H1 (cell line): ENCODE measurements around the gene LIMS1. TPM values are rescaled to one million over a fixed set of nuclear protein-coding genes. Genes with fewer than 3 reads are reported as not detected.

ENCODE experiments used
- CTCF ChIA-PET: fragments of 300-600 bp; sonication (Branson Sonifier 250); formaldehyde crosslinking; loops from one replicate; lab custom pipeline; 2021; ENCODE audit not compliant: partially characterized antibody; lab: Charles Lee
- POLR2A ChIA-PET: fragments of 300-600 bp; sonication (Branson Sonifier 250); formaldehyde crosslinking; loops from one replicate; lab custom pipeline; 2021; ENCODE audit warnings: inconsistent platforms; ENCODE audit not compliant: partially characterized antibody; lab: Charles Lee
- DNase-seq, 2 experiments: peaks; one replicate each; pipeline versions ENCODE4 v3.0.0 to v3.0.0-alpha.2; 2010 to 2022; ENCODE audit warnings: low spot score in 2 of 2, low read depth in 1 of 2, mixed read lengths in 1 of 2
- FAIRE-seq: peaks from 2 replicates; lab custom pipeline; 2011; peaks lifted over from hg19 to GRCh38; lab: Jason Lieb, UNC
- H2AFZ ChIP-seq: 2 replicates; pipeline ENCODE4 v1.8.1; 2012; ENCODE audit warnings: low read length, inconsistent platforms
- H2AK5ac ChIP-seq: 2 replicates; pipeline ENCODE4 v1.6.1; 2013; ENCODE audit warnings: low read depth, low read length
- H2BK120ac ChIP-seq: replicated peaks from 2 replicates; pipeline ENCODE3; 2013; ENCODE audit warnings: low read depth, low read length, inconsistent platforms
- H2BK12ac ChIP-seq: 2 replicates; pipeline ENCODE4 v1.6.1; 2013; ENCODE audit warnings: low read depth, low read length
- H2BK15ac ChIP-seq: 2 replicates; pipeline ENCODE4 v1.6.1; 2013; ENCODE audit warnings: low read length
- H2BK20ac ChIP-seq: 2 replicates; pipeline ENCODE4 v1.6.1; 2013; ENCODE audit warnings: low read length
- H2BK5ac ChIP-seq: 2 replicates; pipeline ENCODE4 v1.6.1; 2013; ENCODE audit warnings: low read depth, low read length
- H3K14ac ChIP-seq: 2 replicates; pipeline ENCODE4 v1.6.1; 2013; ENCODE audit warnings: inconsistent platforms; ENCODE audit not compliant: insufficient read length
- H3K18ac ChIP-seq: 2 replicates; pipeline ENCODE4 v1.6.1; 2013; ENCODE audit warnings: low read length; ENCODE audit errors: extremely low read depth
- H3K23ac ChIP-seq: 2 replicates; pipeline ENCODE4 v1.6.1; 2013; ENCODE audit warnings: inconsistent platforms; ENCODE audit not compliant: insufficient read length
- H3K23me2 ChIP-seq: 2 replicates; pipeline ENCODE4 v1.6.1; 2013; ENCODE audit warnings: low read depth, low read length
- H3K27ac ChIP-seq: 2 replicates; pipeline ENCODE4 v1.6.1; 2011; ENCODE audit warnings: low read depth, low read length, inconsistent platforms
- H3K27me3 ChIP-seq, 4 experiments: replicated peaks in 1 of 4; 1 replicate in 1 of 4; 2 replicates in 3 of 4; pipeline versions ENCODE4 v1.6.1 to v1.8.1; 2011 to 2013; ENCODE audit warnings: low read length in 3 of 4, mild to moderate bottlenecking in 3 of 4, inconsistent platforms in 2 of 4, mixed read lengths in 2 of 4, moderate library complexity in 1 of 4; ENCODE audit not compliant: control insufficient read depth in 3 of 4, insufficient read depth in 3 of 4; ENCODE audit errors: extremely low read depth in 1 of 4
- H3K36me3 ChIP-seq, 4 experiments: 2 replicates each; pipeline versions ENCODE4 v1.6.1 to v1.8.1; 2011 to 2013; ENCODE audit warnings: mild to moderate bottlenecking in 4 of 4, low read length in 3 of 4, moderate library complexity in 2 of 4, control low read depth in 1 of 4, inconsistent platforms in 1 of 4; ENCODE audit not compliant: insufficient read depth in 4 of 4, control insufficient read depth in 2 of 4
- H3K4ac ChIP-seq: replicated peaks from 2 replicates; pipeline ENCODE3; 2013; ENCODE audit warnings: low read length, low read depth, mixed read lengths, inconsistent platforms; ENCODE audit not compliant: insufficient read length
- H3K4me1 ChIP-seq, 4 experiments: replicated peaks in 1 of 4; 1 replicate in 1 of 4; 2 replicates in 3 of 4; pipeline versions ENCODE4 v1.6.1 to v1.8.1; 2011 to 2013; ENCODE audit warnings: low read length in 3 of 4, inconsistent platforms in 2 of 4, mixed read lengths in 1 of 4; ENCODE audit not compliant: insufficient read depth in 4 of 4, control insufficient read depth in 3 of 4
- H3K4me2 ChIP-seq, 2 experiments: 2 replicates each; pipeline versions ENCODE4 v1.6.1 to v1.8.1; 2011 to 2013; ENCODE audit warnings: low read depth in 2 of 2, low read length in 2 of 2, control low read depth in 1 of 2, inconsistent platforms in 1 of 2, mild to moderate bottlenecking in 1 of 2; ENCODE audit not compliant: insufficient read depth in 1 of 2
- H3K4me3 ChIP-seq, 4 experiments: fragments of 200-600, 300-600 bp in 1 of 4; sonication (generic), shearing (Covaris generic), sonication (Bioruptor Twin) in 1 of 4; 2 replicates each; pipeline versions ENCODE4 v1.5.1 to v1.8.1; 2011 to 2016; ENCODE audit warnings: low read length in 4 of 4, low read depth in 3 of 4, control low read depth in 2 of 4, inconsistent platforms in 2 of 4, mild to moderate bottlenecking in 2 of 4, mixed read lengths in 1 of 4, moderate library complexity in 1 of 4; ENCODE audit not compliant: insufficient read depth in 2 of 4; ENCODE audit errors: extremely low read depth in 1 of 4
- H3K56ac ChIP-seq: replicated peaks from 2 replicates; pipeline ENCODE3; 2013; ENCODE audit warnings: low read depth, mild to moderate bottlenecking, mixed read lengths, low read length, inconsistent platforms; ENCODE audit not compliant: insufficient read length
- H3K79me1 ChIP-seq: 2 replicates; pipeline ENCODE4 v1.6.1; 2013; ENCODE audit warnings: low read depth, low read length, control low read depth
- H3K79me2 ChIP-seq, 2 experiments: 2 replicates each; pipeline versions ENCODE4 v1.6.1 to v1.8.1; 2012 to 2013; ENCODE audit warnings: low read length in 2 of 2, mild to moderate bottlenecking in 2 of 2, inconsistent platforms in 1 of 2; ENCODE audit not compliant: insufficient read depth in 2 of 2, control insufficient read depth in 1 of 2
- H3K9ac ChIP-seq, 4 experiments: replicated peaks in 1 of 4; 1 replicate in 1 of 4; 2 replicates in 3 of 4; pipeline versions ENCODE4 v1.6.1 to v1.8.1; 2011 to 2013; ENCODE audit warnings: low read depth in 3 of 4, low read length in 3 of 4, control low read depth in 2 of 4, mild to moderate bottlenecking in 2 of 4, moderate library complexity in 2 of 4, inconsistent platforms in 1 of 4; ENCODE audit errors: extremely low read depth in 1 of 4
- H3K9me3 ChIP-seq, 2 experiments: 2 replicates each; pipeline versions ENCODE4 v1.6.1 to v1.8.1; 2012 to 2013; ENCODE audit warnings: mild to moderate bottlenecking in 2 of 2, moderate library complexity in 2 of 2, control low read depth in 1 of 2, inconsistent platforms in 1 of 2, low read depth in 1 of 2, low read length in 1 of 2, mixed read lengths in 1 of 2; ENCODE audit not compliant: insufficient read depth in 2 of 2
- H4K20me1 ChIP-seq, 2 experiments: replicated peaks in 1 of 2; 2 replicates each; pipeline versions ENCODE3 to v1.8.1; 2011 to 2013; ENCODE audit warnings: inconsistent platforms in 2 of 2, low read length in 2 of 2, mild to moderate bottlenecking in 1 of 2; ENCODE audit not compliant: insufficient read depth in 2 of 2, control insufficient read depth in 1 of 2
- H4K5ac ChIP-seq: 2 replicates; pipeline ENCODE4 v1.6.1; 2013; ENCODE audit warnings: low read length, low read depth, mixed read lengths, inconsistent platforms; ENCODE audit not compliant: insufficient read length
- H4K8ac ChIP-seq: 2 replicates; pipeline ENCODE4 v1.8.0; 2013; ENCODE audit warnings: mild to moderate bottlenecking, moderate library complexity, low read length, inconsistent platforms; ENCODE audit not compliant: insufficient read depth; ENCODE audit errors: extremely low read depth
- H4K91ac ChIP-seq: replicated peaks from 2 replicates; pipeline ENCODE3; 2013; ENCODE audit warnings: low read length, mixed read lengths, inconsistent platforms; ENCODE audit not compliant: insufficient read length
- BRCA1 ChIP-seq: IDR thresholded peaks from 2 replicates; pipeline ENCODE4 v1.6.1; 2012; ENCODE audit warnings: low read depth, low read length, improper control_type of control experiment
- CREB1 ChIP-seq: IDR thresholded peaks from 2 replicates; pipeline ENCODE4 v1.6.1; 2012; ENCODE audit warnings: inconsistent platforms
- JUN ChIP-seq: IDR thresholded peaks from 2 replicates; pipeline ENCODE4 v1.6.1; 2011; ENCODE audit warnings: low read depth, mild to moderate bottlenecking, improper control_type of control experiment, low read length
- POLR2AphosphoS5 ChIP-seq: IDR thresholded peaks from 2 replicates; pipeline ENCODE4 v1.6.1; 2011; ENCODE audit warnings: low read depth, low read length
- SP2 ChIP-seq: IDR thresholded peaks from 2 replicates; pipeline ENCODE4 v1.6.1; 2012; ENCODE audit warnings: mild to moderate bottlenecking, low read length, inconsistent platforms
- TCF12 ChIP-seq: IDR thresholded peaks from 2 replicates; pipeline ENCODE4 v1.6.1; 2011; ENCODE audit warnings: low read depth, mild to moderate bottlenecking, low read length
- WGBS, 2 experiments: shearing (Covaris generic) in 1 of 2; methylation state at CpG; one replicate each; pipeline versions ENCODE4 v1.1.6 to v1.1.7; 2013 to 2015; ENCODE audit warnings: low lambda C conversion rate in 2 of 2, mixed read lengths in 2 of 2, inconsistent platforms in 1 of 2, low coverage in 1 of 2, missing lambda C conversion rate in 1 of 2; ENCODE audit not compliant: insufficient replicate concordance in 2 of 2, insufficient coverage in 1 of 2, insufficient read length in 1 of 2; ENCODE audit errors: extremely low coverage in 1 of 2, missing lambda C conversion rate in 1 of 2; 5-methylcytosine and 5-hydroxymethylcytosine counted together
- polyA plus RNA-seq, 7 experiments: library from polyadenylated mRNA; depleted of rRNA in 3 of 7; stranded (reverse) in 5 of 7; unstranded in 2 of 7; fragments of >200 nt in 5 of 7; fragments of 200-250 nt in 2 of 7; gene quantifications; 1 replicate in 5 of 7; 2 replicates in 1 of 7; 4 replicates in 1 of 7; pipeline versions ENCODE4 v1.2.1 to v1.2.3, GENCODE V29; 2011 to 2013; ENCODE audit warnings: missing spikeins in 2 of 7, mixed read lengths in 2 of 7
- total RNA-seq: library from RNA; stranded (reverse); fragmentation: NEBNext Ultra II Directional; extraction: Animal tissue kit (Norgen Biotek cat#: 25700); gene quantifications from 2 replicates; pipeline ENCODE4 v1.2.1, GENCODE V29; 2021

Gene LIMS1
- total and polyA plus RNA-seq, 2 of the 8 experiments (the other 6 are each of a cell fraction or from before 2014, with no cell fraction given), result 24.1 to 36.7 TPM

GRCh38 chr2:108617617-108618016 lies 83.3 kb downstream of the LIMS1 start:
- peaks cover 0 to 18% (median 11%) of the 10 kb centered on the region in 4 experiments for H3K4me1 ChIP-seq
- no peaks in the 10 kb centered on the region for H4K20me1 ChIP-seq
- H4K5ac ChIP-seq, result no peak overlapping the region
- no peak overlapping the region for H3K23ac ChIP-seq
- H3K14ac ChIP-seq, result no peak overlapping the region
- H3K18ac ChIP-seq, result no peak overlapping the region
- H3K4me3 ChIP-seq, result no peak overlapping the region
- no peaks in the 10 kb centered on the region for H3K9me3 ChIP-seq
- peaks cover 2% of the 10 kb centered on the region; the same call in 1 of the 2 replicates for H3K79me1 ChIP-seq
- H2AK5ac ChIP-seq, result no peak overlapping the region
- no peak overlapping the region for H3K56ac ChIP-seq
- H2BK15ac ChIP-seq, result no peak overlapping the region
- no peak overlapping the region for H2BK12ac ChIP-seq
- H3K27ac ChIP-seq, result no peak overlapping the region
- CTCF ChIA-PET, result interaction anchor here (0.6 to 3.3 kb wide), 5 partner anchors 9 to 1828 kb away, joined by 3 to 46 read pairs (median 5); no protein-coding TSS in a partner anchor
- H3K9ac ChIP-seq, result no peak overlapping the region
- 100% methylated on average over 2 of the region's 2 CpGs; no CpG with 5 or more reads in 1 of the 2 experiments for whole genome bisulfite sequencing, 2 experiments
- H2BK20ac ChIP-seq, result no peak overlapping the region
- no peak overlapping the region for H4K91ac ChIP-seq
- H2BK120ac ChIP-seq, result no peak overlapping the region
- no peak overlapping the region for H3K4me2 ChIP-seq
- H2BK5ac ChIP-seq, result no peak overlapping the region
- DNase-seq (no peak), FAIRE-seq (no peak)
- peaks cover 0 to 15% of the 10 kb centered on the region in 2 experiments; a peak in 2 of 4 replicates for H3K79me2 ChIP-seq
- POLR2A ChIA-PET, result interaction anchor here (1.0 kb wide), 1 partner anchor 12 kb away, joined by 3 read pairs; no protein-coding TSS in a partner anchor
- H3K23me2 ChIP-seq, result peaks cover 3% of the 10 kb centered on the region; the same call in 1 of the 2 replicates
- H4K8ac ChIP-seq, result no peak overlapping the region
- H3K4ac ChIP-seq, result no peak overlapping the region
- no peak overlapping the region for H2AFZ ChIP-seq
- no peaks in the 10 kb centered on the region for H3K36me3 ChIP-seq
- no peaks in the 10 kb centered on the region for H3K27me3 ChIP-seq
- TF ChIP-seq TCF12, result no peak
- TF ChIP-seq SP2, result no peak
- TF ChIP-seq POLR2AphosphoS5, result no peak
- no peak for TF ChIP-seq CREB1
- TF ChIP-seq JUN, result no peak
- TF ChIP-seq BRCA1, result no peak
